ENCODE measurements around the gene CPNE6.

GRCh38 chr14:24094841-24095270, 23.5 kb downstream of the CPNE6 start:
- TF ChIP-seq OSR1 (CRISPR knock-in tag; IDR thresholded peaks at IDR 0.05) (no peak), ISL1 (CRISPR knock-in tag; IDR thresholded peaks at IDR 0.05) (no peak), SNAI2 (CRISPR knock-in tag; IDR thresholded peaks at IDR 0.05) (no peak), PATZ1 (CRISPR knock-in tag; IDR thresholded peaks at IDR 0.05; ENCODE audit: borderline replicate concordance) (no peak), CSDC2 (CRISPR knock-in tag; IDR thresholded peaks at IDR 0.05) (no peak), CREB5 (CRISPR knock-in tag; IDR thresholded peaks at IDR 0.05; ENCODE audit: low read depth) (no peak)

All from SK-N-SH treated with all-trans-retinoic acid at 6 μM for 48 hours (cell line).